Nephron (organoid): ENCODE measurements around the gene TSPAN18.
A peak's percentile ranks its signal among the peaks of the same experiment; 100 is the strongest.

Source experiments
- H3K27ac Mint-ChIP-seq, 3 experiments: 2 replicates each; pipeline ENCODE4 v1.8.0; 2020; ENCODE audit warnings: mixed read lengths in 3 of 3, mild to moderate bottlenecking in 2 of 3, moderate library complexity in 1 of 3
- H3K27me3 Mint-ChIP-seq: 2 replicates; pipeline ENCODE4 v1.8.0; 2021; ENCODE audit warnings: low read depth, mild to moderate bottlenecking, moderate library complexity, mixed read lengths
- H3K36me3 Mint-ChIP-seq: 2 replicates; pipeline ENCODE4 v1.8.0; 2020; ENCODE audit warnings: low read depth, mixed read lengths
- H3K4me1 Mint-ChIP-seq: 2 replicates; pipeline ENCODE4 v1.8.0; 2020; ENCODE audit warnings: mixed read lengths
- H3K4me3 Mint-ChIP-seq, 3 experiments: 2 replicates each; pipeline ENCODE4 v1.8.0; 2020; ENCODE audit warnings: mild to moderate bottlenecking in 3 of 3, mixed read lengths in 3 of 3, moderate library complexity in 2 of 3
- H3K9me3 Mint-ChIP-seq: 2 replicates; pipeline ENCODE4 v1.8.0; 2020; ENCODE audit warnings: mixed read lengths
- TF ChIP-seq, protein P1 (sequence below), 3 experiments: fragments of 200-600 bp; sonication (generic); IDR thresholded peaks; one replicate each; pipeline ENCODE4 v1.5.0; 2021; ENCODE audit warnings: antibody characterized with exemption in 3 of 3; ENCODE audit not compliant: unreplicated experiment in 3 of 3

TSPAN18 gene

GRCh38 chr11:44833221-44833876 is 106.6 kb downstream of the TSPAN18 start:
- TF ChIP-seq, protein P1, sequence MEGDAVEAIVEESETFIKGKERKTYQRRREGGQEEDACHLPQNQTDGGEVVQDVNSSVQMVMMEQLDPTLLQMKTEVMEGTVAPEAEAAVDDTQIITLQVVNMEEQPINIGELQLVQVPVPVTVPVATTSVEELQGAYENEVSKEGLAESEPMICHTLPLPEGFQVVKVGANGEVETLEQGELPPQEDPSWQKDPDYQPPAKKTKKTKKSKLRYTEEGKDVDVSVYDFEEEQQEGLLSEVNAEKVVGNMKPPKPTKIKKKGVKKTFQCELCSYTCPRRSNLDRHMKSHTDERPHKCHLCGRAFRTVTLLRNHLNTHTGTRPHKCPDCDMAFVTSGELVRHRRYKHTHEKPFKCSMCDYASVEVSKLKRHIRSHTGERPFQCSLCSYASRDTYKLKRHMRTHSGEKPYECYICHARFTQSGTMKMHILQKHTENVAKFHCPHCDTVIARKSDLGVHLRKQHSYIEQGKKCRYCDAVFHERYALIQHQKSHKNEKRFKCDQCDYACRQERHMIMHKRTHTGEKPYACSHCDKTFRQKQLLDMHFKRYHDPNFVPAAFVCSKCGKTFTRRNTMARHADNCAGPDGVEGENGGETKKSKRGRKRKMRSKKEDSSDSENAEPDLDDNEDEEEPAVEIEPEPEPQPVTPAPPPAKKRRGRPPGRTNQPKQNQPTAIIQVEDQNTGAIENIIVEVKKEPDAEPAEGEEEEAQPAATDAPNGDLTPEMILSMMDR (IDR thresholded peaks at IDR 0.05; ENCODE audit: unreplicated experiment in 3 of 3) = no peak

DNA sequence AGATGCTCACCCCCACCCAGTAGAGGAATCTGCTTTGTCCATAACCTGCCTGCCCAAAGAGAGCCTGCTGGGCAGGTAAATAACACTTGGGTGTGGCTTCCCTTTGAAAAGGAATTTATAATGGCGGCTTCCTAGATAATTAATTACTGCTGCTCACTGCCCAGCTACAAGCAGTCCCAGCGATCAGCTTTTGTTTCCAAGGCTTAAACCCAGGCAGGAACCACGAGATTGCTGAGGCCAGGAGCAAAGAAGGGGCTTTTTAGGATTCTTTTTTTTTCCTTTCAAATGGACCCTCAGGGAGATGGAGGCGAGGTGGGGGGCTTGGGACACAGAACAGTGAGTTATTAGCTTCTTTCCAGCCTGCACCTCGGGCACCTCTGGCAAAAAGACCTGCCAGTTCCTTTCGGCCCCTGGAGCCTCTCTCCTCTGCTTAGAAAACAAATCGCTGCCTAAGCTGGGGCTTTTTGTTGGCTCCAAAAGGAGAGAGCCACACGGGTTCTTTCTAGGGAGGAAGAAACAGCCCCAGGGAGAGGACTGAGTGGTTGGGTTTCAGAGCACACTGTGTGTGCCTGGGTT is 107.2 kb downstream of the TSPAN18 start:
- H3K9me3 Mint-ChIP-seq = peaks cover 10% of the 10 kb centered on the region
- H3K4me1 Mint-ChIP-seq = peaks cover 43% of the 10 kb centered on the region
- H3K36me3 Mint-ChIP-seq = peaks cover 10% of the 10 kb centered on the region
- H3K27ac Mint-ChIP-seq = peak overlapping the region; percentile 97 to 100 (median 99)
- H3K4me3 Mint-ChIP-seq = peak overlapping the region in 1 of 3 experiments; percentile 43
- no peaks in the 10 kb centered on the region for H3K27me3 Mint-ChIP-seq
- TF ChIP-seq, protein P1 (IDR thresholded peaks at IDR 0.05; ENCODE audit: unreplicated experiment in 3 of 3) = no peak

More at GRCh38 chr11:44833221-44833876, 106.6 kb downstream of the TSPAN18 start:
- H3K27me3 Mint-ChIP-seq = no peaks in the 10 kb centered on the region
- H3K9me3 Mint-ChIP-seq = peaks cover 10% of the 10 kb centered on the region
- H3K4me3 Mint-ChIP-seq = no peak overlapping the region
- H3K36me3 Mint-ChIP-seq = peaks cover 10% of the 10 kb centered on the region
- peaks cover 43% of the 10 kb centered on the region for H3K4me1 Mint-ChIP-seq
- peak overlapping the region; percentile 97 to 100 (median 99) for H3K27ac Mint-ChIP-seq

GRCh38 chr11:44834846-44835245 is 108.1 kb downstream of the TSPAN18 start:
- peaks cover 50% of the 10 kb centered on the region for H3K4me1 Mint-ChIP-seq
- peaks cover 13% of the 10 kb centered on the region for H3K9me3 Mint-ChIP-seq
- TF ChIP-seq, protein P1 (IDR thresholded peaks at IDR 0.05; ENCODE audit: unreplicated experiment in 3 of 3) = no peak
- H3K27me3 Mint-ChIP-seq = no peaks in the 10 kb centered on the region
- peaks cover 15% of the 10 kb centered on the region for H3K36me3 Mint-ChIP-seq
- peak overlapping the region; percentile 97 to 100 (median 99) for H3K27ac Mint-ChIP-seq
- H3K4me3 Mint-ChIP-seq = peak overlapping the region in 1 of 3 experiments; percentile 15

GRCh38 chr11:44835296-44835695 is 108.5 kb downstream of the TSPAN18 start:
- peak overlapping the region in 2 of 3 experiments; percentile 7 to 47 for H3K4me3 Mint-ChIP-seq
- TF ChIP-seq, protein P1 (IDR thresholded peaks at IDR 0.05; ENCODE audit: unreplicated experiment in 3 of 3) = no peak

DNA sequence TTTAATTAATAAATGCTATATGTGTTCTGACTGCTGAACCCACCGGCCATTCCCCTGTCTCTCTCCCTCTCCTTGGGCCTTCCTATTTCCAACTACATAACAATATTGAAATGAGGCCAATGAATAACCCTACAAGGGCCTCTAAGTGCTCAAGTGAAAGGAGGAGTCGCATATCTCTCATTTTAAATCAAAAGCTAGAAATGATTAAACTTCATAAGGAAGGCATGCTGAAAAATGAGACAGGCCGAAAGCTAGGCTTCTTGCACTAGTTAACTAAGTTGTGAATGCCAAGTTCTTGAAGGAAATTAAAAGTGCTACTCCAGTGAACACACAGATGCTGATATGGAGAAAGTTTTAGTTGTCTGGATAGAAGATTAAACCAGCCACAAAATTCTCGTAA is 109.2 kb downstream of the TSPAN18 start:
- Mint-ChIP-seq H3K4me3 (peak overlapping the region; percentile 44 to 56 (median 55)), H3K27me3 (no peaks in the 10 kb centered on the region), H3K36me3 (peaks cover 15% of the 10 kb centered on the region), H3K4me1 (peaks cover 60% of the 10 kb centered on the region), H3K27ac (peak overlapping the region; percentile 97 to 100 (median 99)), H3K9me3 (peaks cover 13% of the 10 kb centered on the region)
- TF ChIP-seq, protein P1 (IDR thresholded peaks at IDR 0.05; ENCODE audit: unreplicated experiment in 3 of 3) = no peak

More at GRCh38 chr11:44835296-44835695, 108.5 kb downstream of the TSPAN18 start:
- H3K36me3 Mint-ChIP-seq = peaks cover 15% of the 10 kb centered on the region
- no peaks in the 10 kb centered on the region for H3K27me3 Mint-ChIP-seq
- H3K9me3 Mint-ChIP-seq = peaks cover 13% of the 10 kb centered on the region
- peaks cover 53% of the 10 kb centered on the region for H3K4me1 Mint-ChIP-seq
- H3K27ac Mint-ChIP-seq = peak overlapping the region; percentile 97 to 100 (median 99)
